Ecto neural progenitor cell (in vitro differentiated cells): ENCODE results near the gene ABCC5.
"Not testable (repeated sequence)": the region's sequence is repeated elsewhere in the genome, so short reads cannot be mapped to it uniquely, and the experiment has no call there.

Source experiments
- DNase-seq: peaks from one replicate; pipeline ENCODE4 v3.0.0-alpha.2; 2018; ENCODE audit warnings: low spot score

ABCC5 gene

GRCh38 chr3:184017672-184018423, at the start of gene ABCC5:
Gene ABCC5, minus strand, starts transcription at chr3:184017884. Its CDS starts 3,492 bp downstream, at chr3:184014392.
- peak; percentile 96 for DNase-seq

DNA sequence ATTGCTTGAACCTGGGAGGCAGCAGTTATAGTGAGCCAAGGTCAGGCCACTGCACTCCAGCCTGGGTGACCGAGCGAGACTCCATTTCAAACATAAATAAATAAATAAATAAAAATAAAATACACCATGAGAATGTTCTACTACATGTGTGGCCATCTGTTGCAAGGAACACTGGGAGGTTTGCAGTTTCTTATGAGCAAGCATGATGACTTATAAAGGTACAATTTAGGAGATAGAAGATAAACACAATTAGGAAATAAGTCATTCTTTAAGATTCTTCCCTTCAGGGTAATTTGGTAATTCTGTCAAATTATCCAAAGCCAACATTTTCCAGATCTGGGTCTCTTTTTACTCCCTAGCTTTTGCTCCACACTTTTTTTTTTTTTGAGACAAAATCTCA, 48.5 kb upstream of the ABCC5 start:
- DNase-seq, result no peak

DNA sequence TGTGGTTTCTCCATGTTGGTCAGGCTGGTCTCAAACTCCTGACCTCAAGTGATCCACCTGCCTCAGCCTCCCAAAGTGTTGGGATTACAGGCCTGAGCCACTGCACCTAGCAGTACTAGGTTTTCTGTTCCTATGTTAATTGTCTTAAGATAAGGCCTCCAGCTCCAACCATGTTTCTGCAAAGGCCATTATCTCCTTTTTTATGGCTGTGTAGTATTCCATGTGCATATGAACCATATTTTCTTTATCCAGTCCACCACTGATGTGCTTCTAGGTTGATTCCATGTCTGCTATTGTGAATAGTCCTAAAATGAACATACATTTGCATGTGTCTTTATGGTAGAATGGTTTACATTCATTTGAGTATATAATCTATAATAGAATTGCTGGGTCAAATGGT, 45.0 kb upstream of the ABCC5 start:
- DNase-seq, result no peak

DNA sequence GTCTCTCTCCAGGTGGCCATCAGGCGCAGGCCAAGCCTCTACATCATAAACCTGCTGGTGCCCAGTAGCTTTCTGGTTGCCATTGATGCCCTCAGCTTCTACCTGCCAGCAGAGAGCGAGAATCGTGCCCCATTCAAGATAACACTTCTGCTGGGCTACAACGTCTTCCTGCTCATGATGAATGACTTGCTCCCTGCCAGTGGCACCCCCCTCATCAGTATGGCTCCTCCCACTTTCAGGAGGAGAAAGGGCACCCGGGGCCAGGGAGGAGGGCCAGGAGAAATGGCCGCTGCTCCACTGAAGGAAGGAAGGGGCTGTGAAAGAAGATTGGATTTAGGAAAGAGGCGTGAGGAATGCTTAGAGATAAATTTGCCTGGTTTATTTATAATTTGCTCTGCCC, 41.7 kb upstream of the ABCC5 start:
- DNase-seq, result no peak

DNA sequence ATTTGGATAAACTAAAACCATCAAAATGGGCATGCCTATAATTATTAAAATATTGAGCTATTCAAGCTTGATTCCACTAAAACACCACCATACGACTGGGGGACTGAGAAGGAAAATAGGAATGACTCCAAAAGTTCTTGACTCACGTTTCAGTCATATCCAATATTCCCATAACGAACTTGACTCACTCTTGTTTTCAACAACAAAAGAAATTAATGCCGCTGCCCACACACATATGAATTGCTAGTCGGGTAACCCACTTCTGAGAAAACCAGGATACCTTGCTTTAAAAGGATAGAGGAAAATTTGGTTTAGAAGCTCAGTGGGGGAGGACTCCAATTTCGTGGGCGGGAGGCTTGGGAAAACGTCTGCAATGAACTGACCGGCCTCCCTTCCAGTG, 40.3 kb upstream of the ABCC5 start:
- no peak for DNase-seq

DNA sequence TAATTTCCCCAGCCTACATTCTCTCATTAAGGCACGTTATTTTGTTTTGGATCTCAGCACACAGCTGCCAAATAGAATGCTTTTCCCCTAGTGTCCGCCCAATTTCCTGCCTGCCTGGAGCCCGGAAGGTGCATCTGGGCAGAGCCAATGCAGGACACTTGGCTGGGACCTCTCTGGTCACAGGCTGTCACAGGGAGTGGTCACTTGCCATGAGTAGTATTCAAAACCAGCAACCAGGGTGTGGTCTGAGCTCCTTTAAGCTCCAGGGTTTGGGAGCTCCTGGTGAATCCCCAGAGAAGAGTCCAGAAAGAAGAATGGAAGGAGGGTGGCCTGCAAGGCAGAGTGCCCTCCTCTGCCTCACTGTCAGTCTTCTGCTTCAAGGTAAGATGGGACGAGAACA, 35.1 kb upstream of the ABCC5 start, which contains the start of gene HTR3C:
Gene HTR3C, plus strand, starts transcription at position 281 of the 400 bp plus-strand sequence. Its CDS starts 34 bp downstream, at position 315.
- no peak for DNase-seq

DNA sequence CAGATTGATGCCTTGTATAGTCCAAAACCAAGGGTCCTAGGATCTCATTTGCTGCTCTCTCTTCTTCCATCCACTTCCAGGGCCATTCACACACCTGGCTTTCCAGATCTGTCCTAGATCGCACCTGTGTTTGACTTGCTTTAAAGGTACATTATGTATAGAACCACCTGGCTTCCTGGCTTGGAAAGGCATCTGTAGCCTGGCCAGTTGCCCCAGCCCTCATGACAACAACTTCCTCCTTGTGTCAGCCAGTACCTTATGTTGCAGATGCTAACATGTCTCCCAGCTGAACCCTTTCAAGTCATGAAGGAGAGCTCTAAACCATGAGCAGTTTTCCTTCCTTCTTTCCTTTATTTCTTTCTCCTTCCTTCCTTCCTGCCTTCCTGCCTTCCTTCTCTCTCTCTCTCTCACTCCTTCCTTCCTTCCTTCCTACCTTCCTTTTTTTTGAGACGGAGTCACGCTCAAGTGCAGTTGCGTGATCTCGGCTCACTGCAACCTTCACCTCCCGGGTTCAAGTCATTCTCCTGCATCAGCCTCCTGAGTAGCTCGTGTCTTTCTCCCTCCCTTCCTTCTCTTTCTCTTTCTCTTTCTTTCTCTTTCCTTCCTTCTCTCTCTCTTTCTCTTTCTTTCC, 32.6 kb upstream of the ABCC5 start:
- DNase-seq, result no peak

GRCh38 chr3:184045995-184046394, 28.3 kb upstream of the ABCC5 start:
- DNase-seq, result no peak

GRCh38 chr3:184042617-184043016, 24.9 kb upstream of the ABCC5 start:
- DNase-seq, result no peak

DNA sequence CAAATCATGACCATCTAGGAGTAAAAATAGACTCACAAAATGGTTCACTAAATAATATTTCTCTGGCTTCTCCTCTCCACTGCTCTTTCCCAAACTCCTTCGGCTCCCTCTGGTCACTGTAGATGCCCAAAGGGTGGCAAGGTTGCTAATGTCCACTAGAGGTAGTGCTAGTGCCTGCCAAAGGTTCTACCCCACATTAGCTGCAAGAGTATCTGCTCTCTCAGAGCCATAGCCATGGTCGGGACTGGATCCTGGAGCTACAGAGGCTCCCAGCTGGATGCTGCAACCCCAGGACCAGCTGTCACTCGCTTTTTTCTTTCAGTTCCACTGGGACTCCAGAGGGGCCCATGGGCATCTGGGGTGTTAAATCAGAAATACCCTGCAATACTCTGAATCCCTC, 22.3 kb upstream of the ABCC5 start:
- no peak for DNase-seq

DNA sequence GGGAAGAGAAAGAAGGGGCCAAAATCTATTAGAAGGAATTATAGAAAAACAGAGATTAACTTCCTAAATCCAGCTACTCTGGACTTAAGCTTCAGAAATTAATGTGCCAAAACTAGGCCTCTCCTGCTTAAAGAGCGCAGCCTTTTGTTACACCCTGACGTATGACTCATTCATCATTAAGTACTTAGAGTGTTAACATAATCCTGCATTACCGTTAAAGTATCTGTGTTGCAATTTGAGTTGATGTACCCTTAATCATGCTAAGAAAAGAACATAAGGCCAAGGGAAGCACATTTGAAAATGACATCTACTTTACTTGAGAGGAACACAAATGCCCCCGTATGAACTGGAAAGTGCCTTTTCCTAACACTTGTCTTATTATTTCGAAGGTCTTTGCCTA, 21.7 kb upstream of the ABCC5 start:
- DNase-seq, result no peak

- DNase-seq, result not testable (repeated sequence)
Measured at GRCh38 chr3:184038307-184038706, 20.6 kb upstream of the ABCC5 start.

GRCh38 chr3:184037816-184038215, 20.1 kb upstream of the ABCC5 start:
- no peak for DNase-seq

DNA sequence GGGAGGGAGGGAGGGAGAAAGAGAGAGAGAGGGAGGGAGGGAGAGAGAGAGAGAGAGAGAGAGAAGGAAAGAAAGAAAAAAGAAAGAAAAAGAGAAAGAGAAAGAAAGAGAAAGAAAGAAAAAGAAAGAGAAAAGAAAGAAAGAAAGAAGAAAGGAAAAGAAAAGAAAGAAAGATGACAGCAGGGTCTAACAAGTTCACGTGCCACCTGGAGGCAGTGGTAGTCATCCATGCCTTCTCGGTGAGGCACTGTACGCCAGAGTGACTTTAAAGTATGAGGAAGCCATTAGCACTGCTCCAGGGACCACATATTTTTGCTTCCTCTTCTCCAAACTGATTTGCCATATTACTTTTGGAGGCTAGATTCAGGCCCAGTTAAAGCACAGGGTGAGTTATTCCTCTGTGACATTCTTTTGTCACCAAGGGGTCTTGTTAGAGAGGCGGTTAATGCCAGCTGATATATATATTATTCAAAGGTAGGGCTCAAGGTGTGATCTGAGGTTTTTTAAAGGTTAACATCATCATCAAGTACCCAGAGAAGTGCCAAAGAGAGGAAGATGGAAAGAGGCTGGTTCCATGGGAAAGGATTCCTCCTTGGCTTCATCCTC, 13.6 kb upstream of the ABCC5 start, which contains the start of gene HTR3D:
Gene HTR3D, plus strand, starts transcription at position 556 of the 606 bp plus-strand sequence. Its CDS starts 0 bp downstream, at position 556.
- DNase-seq, result no peak

GRCh38 chr3:184030536-184030935, 12.9 kb upstream of the ABCC5 start:
- no peak for DNase-seq

GRCh38 chr3:184029443-184029842, 11.8 kb upstream of the ABCC5 start:
- DNase-seq, result no peak

DNA sequence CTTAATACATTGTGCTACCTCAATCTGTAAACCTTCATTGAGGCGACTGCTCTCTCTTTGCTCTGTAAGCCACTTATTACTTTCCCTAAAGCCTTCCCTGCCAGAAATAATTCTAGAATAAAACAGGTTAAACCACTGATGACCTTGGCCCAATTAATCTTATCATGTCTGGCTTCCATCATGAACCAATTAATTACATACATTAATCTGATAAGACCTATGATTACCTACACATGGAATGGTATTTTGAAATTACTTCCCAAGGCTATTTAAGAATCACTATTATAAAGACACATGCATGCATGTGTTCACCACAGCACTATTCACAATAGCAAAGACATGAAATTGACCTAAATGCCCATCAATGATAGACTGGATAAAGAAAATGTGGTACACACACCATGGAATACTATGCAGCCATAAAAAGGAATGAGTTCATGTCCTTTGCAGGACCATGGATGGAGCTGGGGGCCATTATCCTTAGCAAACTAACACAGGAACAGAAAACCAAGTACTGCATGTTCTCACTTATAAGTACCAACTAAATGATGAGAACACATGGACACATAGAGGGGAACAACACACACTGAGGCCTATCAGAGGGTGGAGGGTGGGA, 10.7 kb upstream of the ABCC5 start:
- DNase-seq, result not testable (repeated sequence)

GRCh38 chr3:184025256-184025655, 7.6 kb upstream of the ABCC5 start:
- not testable (repeated sequence) for DNase-seq

DNA sequence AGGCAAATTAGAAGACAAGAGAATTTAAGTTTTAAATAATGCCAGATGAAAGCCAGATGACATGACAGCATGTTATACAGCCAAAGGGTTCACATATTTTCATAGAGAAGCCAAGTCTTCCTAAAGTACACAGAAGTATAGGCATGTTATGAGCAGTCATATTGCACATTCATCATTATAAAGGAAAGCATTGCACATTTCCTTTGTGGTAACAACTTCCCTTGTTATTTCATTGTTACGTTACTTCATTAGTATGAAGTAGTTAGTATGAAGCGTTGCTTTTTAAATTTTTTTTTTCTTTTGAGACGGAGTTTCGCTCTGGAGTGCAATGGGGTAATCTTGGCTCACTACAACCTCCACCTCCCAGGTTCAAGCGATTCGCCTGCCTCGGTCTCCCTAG, 4.6 kb upstream of the ABCC5 start:
- DNase-seq, result no peak

DNA sequence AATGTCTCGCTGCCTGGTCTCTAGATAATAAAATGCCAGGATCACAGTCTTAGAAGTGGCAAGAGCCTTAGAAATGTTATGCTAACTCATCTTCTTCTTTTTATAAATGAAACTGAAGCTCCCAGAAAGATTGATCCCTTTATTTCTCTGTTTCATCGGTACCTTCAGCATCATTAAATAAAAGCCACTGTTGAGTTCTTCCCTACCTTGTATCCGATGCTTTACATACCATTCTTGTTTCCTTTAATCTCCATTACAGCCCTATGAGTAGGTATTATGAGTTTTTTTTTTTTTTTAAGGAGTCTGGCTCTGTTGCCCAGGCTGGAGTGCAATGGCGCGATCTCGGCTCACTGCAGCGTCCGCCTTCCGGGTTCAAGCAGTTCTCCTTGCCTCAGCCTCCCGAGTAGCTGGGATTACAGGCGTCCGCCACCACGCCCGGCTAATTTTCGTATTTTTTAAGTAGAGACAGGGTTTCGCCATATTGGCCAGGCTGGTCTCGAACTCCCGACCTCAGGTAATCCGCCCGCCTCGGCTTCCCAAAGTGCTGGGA, 815 bp upstream of the ABCC5 start:
- DNase-seq, result no peak

DNA sequence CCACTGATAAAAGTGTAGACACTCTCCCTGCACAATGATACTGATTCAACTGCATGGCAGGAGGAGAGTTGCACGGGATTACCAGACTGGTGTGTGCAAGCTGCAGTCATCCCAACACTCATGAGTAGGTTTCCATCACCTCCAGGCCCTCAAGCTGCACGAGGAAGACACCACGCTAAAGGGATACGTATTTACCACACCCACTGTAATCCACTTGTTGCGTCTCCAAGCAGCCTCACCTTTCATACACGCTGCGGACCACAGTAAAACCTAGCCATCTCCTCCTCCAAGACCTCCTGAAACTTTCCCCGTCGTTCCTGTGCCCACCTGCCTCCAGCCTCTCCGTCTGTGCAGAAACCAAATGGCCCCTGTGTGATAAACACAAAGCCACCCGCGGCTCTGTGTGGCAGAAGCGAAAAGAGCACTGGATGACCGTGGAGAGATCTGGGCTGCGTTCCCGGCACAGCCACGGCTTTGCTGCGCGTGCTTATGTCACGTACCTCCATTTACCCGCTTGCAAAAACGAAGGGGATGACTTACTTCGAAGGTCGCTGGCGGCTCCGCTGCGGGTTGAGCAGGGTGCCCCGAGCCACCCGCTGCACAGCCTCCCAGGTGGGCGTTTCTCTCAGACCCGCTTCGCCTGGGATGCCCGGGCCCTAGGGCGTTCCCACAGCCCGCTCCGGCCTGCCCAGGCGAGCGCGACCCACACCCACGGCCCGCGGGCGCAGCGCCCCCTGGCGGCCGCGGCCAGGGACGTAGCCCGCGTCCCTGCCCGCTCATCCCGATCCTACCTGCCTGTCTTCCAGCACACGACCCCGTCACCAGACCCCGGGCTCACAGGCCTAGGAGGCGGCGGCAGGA, 643 bp downstream of the ABCC5 start:
- peak; percentile 82 for DNase-seq
